ENCODE results near the gene PKMYT1. TPM values are rescaled to one million over a fixed set of nuclear protein-coding genes. Genes with fewer than 3 reads are reported as not detected.

The PKMYT1 gene
- total RNA-seq, 1 donor from 2014 or later: 21.8 TPM

GRCh38 chr16:2927010-2927646 is 53.1 kb downstream of the PKMYT1 start:
- Mint-ChIP-seq H3K27ac (peak overlapping the region; percentile 3), H3K27me3 (ENCODE audit: low read depth) (no peaks in the 10 kb centered on the region), H3K4me1 (peaks cover 11% of the 10 kb centered on the region), H3K9me3 (no peaks in the 10 kb centered on the region), H3K4me3 (no peak overlapping the region), H3K36me3 (peaks cover 7% of the 10 kb centered on the region)
- DNase-seq (ENCODE audit: low spot score in 2 of 2, unreplicated experiment in 2 of 2): peak in 1 of 2 experiments; percentile 86
- peak; percentile 98 for TF ChIP-seq CTCF (IDR thresholded peaks at IDR 0.05; ENCODE audit: unreplicated experiment)

- DNase-seq (ENCODE audit: low spot score in 2 of 2, unreplicated experiment in 2 of 2): no peak
- Mint-ChIP-seq H3K4me1 (peaks cover 11% of the 10 kb centered on the region), H3K4me3 (no peak overlapping the region), H3K27ac (no peak overlapping the region), H3K27me3 (ENCODE audit: low read depth) (no peaks in the 10 kb centered on the region), H3K36me3 (peaks cover 11% of the 10 kb centered on the region), H3K9me3 (no peaks in the 10 kb centered on the region)
- no peak for TF ChIP-seq CTCF (IDR thresholded peaks at IDR 0.05; ENCODE audit: unreplicated experiment)
These were observed 53.6 kb downstream of the PKMYT1 start for GRCh38 chr16:2926650-2926999.

- no peak for TF ChIP-seq CTCF (IDR thresholded peaks at IDR 0.05; ENCODE audit: unreplicated experiment)
- Mint-ChIP-seq H3K9me3 (no peaks in the 10 kb centered on the region), H3K4me1 (peaks cover 11% of the 10 kb centered on the region), H3K27me3 (ENCODE audit: low read depth) (no peaks in the 10 kb centered on the region), H3K27ac (peak overlapping the region; percentile 19), H3K4me3 (peak overlapping the region; percentile 48), H3K36me3 (peaks cover 12% of the 10 kb centered on the region)
- no peak for DNase-seq (ENCODE audit: low spot score in 2 of 2, unreplicated experiment in 2 of 2)
These were observed 54.1 kb downstream of the PKMYT1 start for GRCh38 chr16:2925951-2926649.

GRCh38 chr16:2924901-2925755 is 55.1 kb downstream of the PKMYT1 start:
- DNase-seq (ENCODE audit: low spot score in 2 of 2, unreplicated experiment in 2 of 2): no peak
- H3K4me1 Mint-ChIP-seq: peaks cover 11% of the 10 kb centered on the region
- peak overlapping the region; percentile 48 for H3K4me3 Mint-ChIP-seq

GRCh38 chr16:2923481-2923880 is 56.8 kb downstream of the PKMYT1 start:
- no peak overlapping the region for H3K27ac Mint-ChIP-seq
- no peaks in the 10 kb centered on the region for H3K27me3 Mint-ChIP-seq (ENCODE audit: low read depth)
- H3K4me1 Mint-ChIP-seq: peaks cover 13% of the 10 kb centered on the region

More at GRCh38 chr16:2924901-2925755, 55.1 kb downstream of the PKMYT1 start:
- no peak for TF ChIP-seq CTCF (IDR thresholded peaks at IDR 0.05; ENCODE audit: unreplicated experiment)
- H3K9me3 Mint-ChIP-seq: no peaks in the 10 kb centered on the region
- H3K27ac Mint-ChIP-seq: peak overlapping the region; percentile 25
- no peaks in the 10 kb centered on the region for H3K27me3 Mint-ChIP-seq (ENCODE audit: low read depth)
- peaks cover 13% of the 10 kb centered on the region for H3K36me3 Mint-ChIP-seq

More at GRCh38 chr16:2923481-2923880, 56.8 kb downstream of the PKMYT1 start:
- TF ChIP-seq CTCF (IDR thresholded peaks at IDR 0.05; ENCODE audit: unreplicated experiment): no peak
- Mint-ChIP-seq H3K4me3 (no peak overlapping the region), H3K36me3 (peaks cover 18% of the 10 kb centered on the region), H3K9me3 (no peaks in the 10 kb centered on the region)
- no peak for DNase-seq (ENCODE audit: low spot score in 2 of 2, unreplicated experiment in 2 of 2)

Other genes with a start within 250 kb of the PKMYT1 start
- 832 to 854 TPM (median 837 TPM) in 3 replicates for gene SRRM2, start 227.8 kb downstream of the PKMYT1 start, total RNA-seq
- gene ELOB, start 203.2 kb downstream of the PKMYT1 start, total RNA-seq: 192 to 200 TPM (median 195 TPM) in 3 replicates
- gene PRSS33, start 192.9 kb downstream of the PKMYT1 start, total RNA-seq: not detected in 3 replicates
- not detected in 3 replicates for gene PRSS41, start 182.0 kb downstream of the PKMYT1 start, total RNA-seq
- not detected in 3 replicates for gene PRSS21, start 163.2 kb downstream of the PKMYT1 start, total RNA-seq
- gene ZG16B, start 150.1 kb downstream of the PKMYT1 start, total RNA-seq: 0.51 to 1.5 TPM (median 0.70 TPM) in 3 replicates
- 22.8 to 25.1 TPM (median 24.9 TPM) in 3 replicates for gene PRSS22, start 122.3 kb downstream of the PKMYT1 start, total RNA-seq
- gene FLYWCH2, start 97.2 kb downstream of the PKMYT1 start, total RNA-seq: 26.3 to 28.6 TPM (median 28.3 TPM) in 3 replicates
- 25.9 to 29.4 TPM (median 29.0 TPM) in 3 replicates for gene FLYWCH1, start 68.5 kb downstream of the PKMYT1 start, total RNA-seq
- 27.3 to 30.5 TPM (median 29.1 TPM) in 3 replicates for gene KREMEN2, start 16.2 kb downstream of the PKMYT1 start, total RNA-seq
- 8.1 to 10.1 TPM (median 8.9 TPM) in 3 replicates for gene PAQR4, start 11.1 kb downstream of the PKMYT1 start, total RNA-seq
- 5.4 to 5.7 TPM (median 5.4 TPM) in 3 replicates for gene CLDN9, start 32.5 kb upstream of the PKMYT1 start, total RNA-seq
- 257 to 267 TPM (median 260 TPM) in 3 replicates for gene CLDN6, start 37.7 kb upstream of the PKMYT1 start, total RNA-seq
- 44.6 to 45.5 TPM (median 45.1 TPM) in 3 replicates for gene TNFRSF12A, start 39.9 kb upstream of the PKMYT1 start, total RNA-seq
- gene HCFC1R1, start 43.5 kb upstream of the PKMYT1 start, total RNA-seq: 64.0 to 68.5 TPM (median 65.7 TPM) in 3 replicates
- gene THOC6, start 43.6 kb upstream of the PKMYT1 start, total RNA-seq: 59.8 to 62.4 TPM (median 60.2 TPM) in 3 replicates
- 4.5 to 5.8 TPM (median 5.1 TPM) in 3 replicates for gene BICDL2, start 56.5 kb upstream of the PKMYT1 start, total RNA-seq
- 0.09 to 0.16 TPM (median 0.11 TPM) in 3 replicates for gene MMP25, start 66.1 kb upstream of the PKMYT1 start, total RNA-seq
- gene IL32, start 85.2 kb upstream of the PKMYT1 start, total RNA-seq: 4.9 to 6.0 TPM (median 5.5 TPM) in 3 replicates
- 0.09 to 0.42 TPM in 2 of 3 replicates, not detected in the other for gene ZSCAN10, start 118.8 kb upstream of the PKMYT1 start, total RNA-seq
- 15.4 to 16.7 TPM (median 16.0 TPM) in 3 replicates for gene ZNF205, start 132.1 kb upstream of the PKMYT1 start, total RNA-seq
- 12.2 to 13.4 TPM (median 12.7 TPM) in 3 replicates for gene ZNF213, start 154.6 kb upstream of the PKMYT1 start, total RNA-seq
- gene OR1F1, start 207.8 kb upstream of the PKMYT1 start, total RNA-seq: not detected in 3 replicates

Data from mesothelial cell of epicardium (in vitro differentiated cells).